Common myeloid progenitor, CD34-positive (primary cell): Measurements from ENCODE around the gene FAM204A. TPM values are rescaled to one million over a fixed set of nuclear protein-coding genes. Genes with fewer than 3 reads are reported as not detected.
A peak's percentile ranks its signal among the peaks of the same experiment; 100 is the strongest.

Experiments
- CTCF ChIA-PET: fragments of 350-600 bp; sonication (Branson Sonifier 250); formaldehyde crosslinking; loops from one replicate; lab custom pipeline; 2021; ENCODE audit warnings: antibody characterized with exemption; lab: Charles Lee
- POLR2A ChIA-PET: fragments of 350-600 bp; sonication (Branson Sonifier 250); formaldehyde crosslinking; loops from one replicate; lab custom pipeline; 2021; ENCODE audit warnings: antibody characterized with exemption; lab: Charles Lee
- DNase-seq, 3 donors: peaks; one replicate each; pipeline versions ENCODE4 v3.0.0 to v3.0.0-alpha.2; 2013
- H3K27ac ChIP-seq, 2 experiments: 1 replicate in 1 of 2; 2 replicates in 1 of 2; pipeline ENCODE4 v1.7.0; 2013; ENCODE audit warnings: inconsistent platforms in 2 of 2, low read length in 2 of 2, mild to moderate bottlenecking in 2 of 2, low read depth in 1 of 2, moderate library complexity in 1 of 2; ENCODE audit not compliant: severe bottlenecking in 2 of 2, insufficient read depth in 1 of 2, poor library complexity in 1 of 2
- H3K27me3 ChIP-seq, 5 experiments: replicated peaks in 2 of 5; 1 replicate in 3 of 5; 2 replicates in 2 of 5; pipeline versions ENCODE4 v1.6.1 to v1.7.0; 2013; ENCODE audit warnings: low read length in 4 of 5, mild to moderate bottlenecking in 2 of 5, moderate library complexity in 2 of 5, inconsistent platforms in 1 of 5; ENCODE audit not compliant: insufficient read depth in 5 of 5, control insufficient read depth in 4 of 5
- H3K36me3 ChIP-seq, 4 experiments: 1 replicate in 2 of 4; 2 replicates in 2 of 4; pipeline versions ENCODE4 v1.6.1 to v1.7.0; 2013; ENCODE audit warnings: low read length in 3 of 4, control low read depth in 1 of 4, mild to moderate bottlenecking in 1 of 4; ENCODE audit not compliant: control insufficient read depth in 4 of 4, insufficient read depth in 4 of 4
- H3K4me1 ChIP-seq, 4 experiments: 1 replicate in 3 of 4; 2 replicates in 1 of 4; pipeline versions ENCODE4 v1.6.1 to v1.7.1; 2013; ENCODE audit warnings: low read length in 3 of 4, mild to moderate bottlenecking in 3 of 4, control low read depth in 1 of 4, inconsistent platforms in 1 of 4, moderate library complexity in 1 of 4; ENCODE audit not compliant: control insufficient read depth in 4 of 4, insufficient read depth in 4 of 4; ENCODE audit errors: control extremely low read depth in 1 of 4
- H3K4me3 ChIP-seq, 7 experiments: 1 replicate in 4 of 7; 2 replicates in 3 of 7; pipeline versions ENCODE4 v1.5.1 to v1.7.0; 2013; ENCODE audit warnings: mild to moderate bottlenecking in 7 of 7, low read length in 6 of 7, moderate library complexity in 6 of 7, inconsistent platforms in 2 of 7, low read depth in 2 of 7, control low read depth in 1 of 7; ENCODE audit not compliant: insufficient read depth in 4 of 7, control insufficient read depth in 1 of 7; ENCODE audit errors: extremely low read depth in 1 of 7
- H3K9me3 ChIP-seq, 5 experiments: 1 replicate in 4 of 5; 2 replicates in 1 of 5; pipeline versions ENCODE4 v1.6.1 to v1.7.1; 2013; ENCODE audit warnings: low read length in 4 of 5, mild to moderate bottlenecking in 2 of 5, inconsistent platforms in 1 of 5, low read depth in 1 of 5, moderate library complexity in 1 of 5; ENCODE audit not compliant: control insufficient read depth in 4 of 5, insufficient read depth in 2 of 5; ENCODE audit errors: control extremely low read depth in 1 of 5
- WGBS: methylation state at CpG from one replicate; pipeline ENCODE4 v1.1.5; 2013; ENCODE audit not compliant: insufficient coverage; 5-methylcytosine and 5-hydroxymethylcytosine counted together
- polyA plus RNA-seq: library from polyadenylated mRNA; unstranded; fragments of 120-200 nt; gene quantifications from one replicate; pipeline ENCODE4 v1.2.1, GENCODE V29; 2013

FAM204A gene
- 68.0 TPM for polyA plus RNA-seq

GRCh38 chr10:118341791-118342637 lies at the start of gene FAM204A:
FAM204A (minus strand) TSS chr10:118342324; CDS start chr10:118336415, 5,909 bp downstream.
- Histone ChIP-seq H3K27ac (peak within 1 kb of the TSS; percentile 83 to 91), H3K9me3 (no peaks in the 10 kb centered on the region), H3K36me3 (peaks cover 0 to 9% (median 3%) of the 10 kb centered on the region in 4 experiments), H3K4me3 (peak within 1 kb of the TSS; percentile 77 to 99 (median 94)), H3K27me3 (peaks cover 0 to 3% (median 0%) of the 10 kb centered on the region in 5 experiments), H3K4me1 (peaks cover 4 to 21% (median 18%) of the 10 kb centered on the region in 4 experiments)
- ChIA-PET CTCF (no interaction called here), POLR2A (interaction anchor here (1.0 kb wide), 1 partner anchor 16 kb away, joined by 3 read pairs; no protein-coding TSS in a partner anchor)
- under 1% methylated on average over 41 of the region's 45 CpGs for WGBS
- DNase-seq, result peak; percentile 96 to 98 (median 98)

- Histone ChIP-seq H3K27ac (no peak overlapping the region), H3K4me1 (no peaks in the 10 kb centered on the region), H3K9me3 (peaks cover 0 to 6% (median 2%) of the 10 kb centered on the region in 5 experiments), H3K4me3 (no peak overlapping the region), H3K36me3 (no peaks in the 10 kb centered on the region), H3K27me3 (peaks cover 0 to 21% (median 2%) of the 10 kb centered on the region in 5 experiments)
- 100% methylated on average over 1 of the region's 1 CpG for WGBS
- DNase-seq, result no peak
- CTCF ChIA-PET, result no interaction called here
- POLR2A ChIA-PET, result no interaction called here
Observed at GRCh38 chr10:118383699-118384098, 41.6 kb upstream of the FAM204A start.

GRCh38 chr10:118383063-118383689 lies 41.1 kb upstream of the FAM204A start:
- H3K27ac ChIP-seq, result no peak overlapping the region
- no peaks in the 10 kb centered on the region for H3K36me3 ChIP-seq
- DNase-seq, result no peak
- H3K4me3 ChIP-seq, result no peak overlapping the region
- H3K27me3 ChIP-seq, result peaks cover 0 to 23% (median 2%) of the 10 kb centered on the region in 5 experiments
- CTCF ChIA-PET, result no interaction called here
- 88% methylated on average over 4 of the region's 4 CpGs for WGBS
- H3K4me1 ChIP-seq, result no peaks in the 10 kb centered on the region
- H3K9me3 ChIP-seq, result peaks cover 0 to under 1% (median 0%) of the 10 kb centered on the region in 5 experiments
- POLR2A ChIA-PET, result no interaction called here

GRCh38 chr10:118374404-118374803 lies 32.3 kb upstream of the FAM204A start:
- no peak for DNase-seq
- ChIA-PET POLR2A (no interaction called here), CTCF (interaction anchor here (1.5 kb wide), 1 partner anchor 13 kb away, joined by 3 read pairs; no protein-coding TSS in a partner anchor)
- Histone ChIP-seq H3K27ac (no peak overlapping the region), H3K4me1 (no peaks in the 10 kb centered on the region), H3K9me3 (no peaks in the 10 kb centered on the region), H3K4me3 (no peak overlapping the region), H3K27me3 (peaks cover 4 to 30% (median 12%) of the 10 kb centered on the region in 5 experiments), H3K36me3 (no peaks in the 10 kb centered on the region)

GRCh38 chr10:118373786-118374185 lies 31.7 kb upstream of the FAM204A start:
- ChIA-PET POLR2A (no interaction called here), CTCF (interaction anchor here (1.5 kb wide), 1 partner anchor 12 kb away, joined by 3 read pairs; no protein-coding TSS in a partner anchor)
- H3K4me3 ChIP-seq, result no peak overlapping the region
- H3K27me3 ChIP-seq, result peaks cover 4 to 26% (median 9%) of the 10 kb centered on the region in 5 experiments
- no peaks in the 10 kb centered on the region for H3K4me1 ChIP-seq
- WGBS, result 80% methylated on average over 1 of the region's 4 CpGs
- no peaks in the 10 kb centered on the region for H3K9me3 ChIP-seq
- H3K36me3 ChIP-seq, result no peaks in the 10 kb centered on the region
- no peak for DNase-seq
- H3K27ac ChIP-seq, result no peak overlapping the region

- CTCF ChIA-PET, result no interaction called here
- Histone ChIP-seq H3K9me3 (peaks cover 0 to 5% (median 2%) of the 10 kb centered on the region in 5 experiments), H3K27me3 (peaks cover 2 to 17% (median 9%) of the 10 kb centered on the region in 5 experiments), H3K36me3 (no peaks in the 10 kb centered on the region), H3K27ac (no peak overlapping the region), H3K4me1 (no peaks in the 10 kb centered on the region), H3K4me3 (no peak overlapping the region)
- no peak for DNase-seq
- WGBS, result 100% methylated on average over 1 of the region's 2 CpGs
- POLR2A ChIA-PET, result no interaction called here
Observed at GRCh38 chr10:118370499-118370898, 28.4 kb upstream of the FAM204A start.
